Neural cell (in vitro differentiated cells): ENCODE data around the gene RNU6-1. TPM values are rescaled to one million over a fixed set of nuclear protein-coding genes. Genes with fewer than 3 reads are reported as not detected.

Source experiments
- H2AFZ ChIP-seq: fragments of 200-600, 300-800 bp; sonication (generic), shearing (Covaris generic); 2 replicates; pipeline ENCODE4 v1.6.0; 2014; ENCODE audit warnings: low read depth, mild to moderate bottlenecking, antibody characterized with exemption, low read length, moderate library complexity
- H3F3A ChIP-seq: fragments of 200-600 bp; shearing (Covaris generic); 2 replicates; pipeline ENCODE4 v1.6.1; 2016; ENCODE audit warnings: mild to moderate bottlenecking, moderate library complexity, mixed read lengths, antibody characterized with exemption, low read length; ENCODE audit not compliant: insufficient read depth, poor library complexity, severe bottlenecking
- H3K27ac ChIP-seq: fragments of 200-600, 300-800 bp; sonication (generic), shearing (Covaris generic); 2 replicates; pipeline ENCODE4 v1.5.1; 2014; ENCODE audit warnings: mild to moderate bottlenecking, low read length, moderate library complexity
- H3K27me3 ChIP-seq: fragments of 300-800, 200-600 bp; sonication (generic), shearing (Covaris generic); 2 replicates; pipeline ENCODE4 v1.6.0; 2014; ENCODE audit warnings: mild to moderate bottlenecking, low read depth, low read length, moderate library complexity; ENCODE audit not compliant: insufficient read depth
- H3K36me3 ChIP-seq: fragments of 300-800, 200-600 bp; sonication (generic), shearing (Covaris generic); 2 replicates; pipeline ENCODE4 v1.5.1; 2014; ENCODE audit warnings: mild to moderate bottlenecking, antibody characterized with exemption, low read length, moderate library complexity; ENCODE audit not compliant: insufficient read depth
- H3K4me2 ChIP-seq: fragments of 300-800, 200-600 bp; sonication (generic), shearing (Covaris generic); 2 replicates; pipeline ENCODE4 v1.6.0; 2014; ENCODE audit warnings: mild to moderate bottlenecking, low read length
- H3K4me3 ChIP-seq: fragments of 300-800, 200-600 bp; sonication (generic), shearing (Covaris generic); 2 replicates; pipeline ENCODE4 v1.5.1; 2014; ENCODE audit warnings: mild to moderate bottlenecking, low read length, moderate library complexity
- H3K79me2 ChIP-seq: fragments of 200-600 bp; shearing (Covaris generic); replicated peaks from 2 replicates; pipeline ENCODE4 v1.6.0; 2014; ENCODE audit warnings: mild to moderate bottlenecking, low read length, moderate library complexity; ENCODE audit not compliant: insufficient read depth
- H3K9ac ChIP-seq: fragments of 300-800, 200-600 bp; sonication (generic), shearing (Covaris generic); 2 replicates; pipeline ENCODE4 v1.6.1; 2016; ENCODE audit warnings: mild to moderate bottlenecking, low read length, mixed read lengths
- H3K9me2 ChIP-seq: fragments of 200-600 bp; shearing (Covaris generic); 2 replicates; pipeline ENCODE4 v1.6.1; 2016; ENCODE audit warnings: mild to moderate bottlenecking, low read length, mixed read lengths; ENCODE audit not compliant: insufficient read depth
- H3K9me3 ChIP-seq: fragments of 200-600, 300-800 bp; sonication (generic), shearing (Covaris generic); 2 replicates; pipeline ENCODE4 v1.6.1; 2016; ENCODE audit warnings: mild to moderate bottlenecking, mixed run types, low read length, moderate library complexity, mixed read lengths
- H4K20me1 ChIP-seq: fragments of 200-600 bp; shearing (Covaris generic); 2 replicates; pipeline ENCODE4 v1.6.1; 2016; ENCODE audit warnings: mild to moderate bottlenecking, mixed run types; ENCODE audit not compliant: insufficient read depth
- CTCF ChIP-seq: fragments of 450-650 bp; IDR thresholded peaks from 2 replicates; pipeline ENCODE4 v1.5.1; 2014; ENCODE audit warnings: antibody characterized with exemption, mild to moderate bottlenecking, moderate library complexity; ENCODE audit not compliant: poor library complexity, severe bottlenecking
- EP300 ChIP-seq: fragments of 450-650 bp; conservative IDR thresholded peaks from 2 replicates; pipeline ENCODE4 v1.6.1; 2014; ENCODE audit warnings: antibody characterized with exemption, mild to moderate bottlenecking, moderate library complexity; ENCODE audit not compliant: poor library complexity, severe bottlenecking
- EZH2 ChIP-seq: fragments of 200-600, 300-800 bp; shearing (Covaris generic), sonication (generic); IDR thresholded peaks from 2 replicates; pipeline ENCODE4 v1.6.1; 2014; ENCODE audit warnings: antibody characterized with exemption, low read length, borderline replicate concordance, mild to moderate bottlenecking; ENCODE audit not compliant: insufficient read depth, poor library complexity, severe bottlenecking
- MXI1 ChIP-seq: fragments of 450-650 bp; conservative IDR thresholded peaks from 2 replicates; pipeline ENCODE4 v1.6.1; 2014; ENCODE audit warnings: antibody characterized with exemption, mild to moderate bottlenecking; ENCODE audit not compliant: poor library complexity, severe bottlenecking
- POLR2AphosphoS5 ChIP-seq: IDR thresholded peaks from 2 replicates; pipeline ENCODE4 v1.6.1; 2012
- RAD21 ChIP-seq: fragments of 450-650 bp; conservative IDR thresholded peaks from 2 replicates; pipeline ENCODE4 v1.6.1; 2014; ENCODE audit warnings: antibody characterized with exemption, mild to moderate bottlenecking, moderate library complexity
- REST ChIP-seq: IDR thresholded peaks from 2 replicates; pipeline ENCODE4 v1.6.1; 2012; ENCODE audit warnings: borderline replicate concordance
- SMC3 ChIP-seq: fragments of 450-650 bp; conservative IDR thresholded peaks from 2 replicates; pipeline ENCODE4 v1.6.1; 2014; ENCODE audit warnings: antibody characterized with exemption, mild to moderate bottlenecking, moderate library complexity; ENCODE audit not compliant: poor library complexity
- TAF1 ChIP-seq: IDR thresholded peaks from 2 replicates; pipeline ENCODE4 v1.6.1; 2012; ENCODE audit warnings: low read depth
- polyA plus RNA-seq: library from polyadenylated mRNA; depleted of rRNA; stranded (reverse); fragments of >200 nt; gene quantifications from 2 replicates; pipeline ENCODE4 v1.2.3, GENCODE V29; 2014

RNU6-1 gene
- polyA plus RNA-seq, 1 donor from 2014 or later: not detected

DNA sequence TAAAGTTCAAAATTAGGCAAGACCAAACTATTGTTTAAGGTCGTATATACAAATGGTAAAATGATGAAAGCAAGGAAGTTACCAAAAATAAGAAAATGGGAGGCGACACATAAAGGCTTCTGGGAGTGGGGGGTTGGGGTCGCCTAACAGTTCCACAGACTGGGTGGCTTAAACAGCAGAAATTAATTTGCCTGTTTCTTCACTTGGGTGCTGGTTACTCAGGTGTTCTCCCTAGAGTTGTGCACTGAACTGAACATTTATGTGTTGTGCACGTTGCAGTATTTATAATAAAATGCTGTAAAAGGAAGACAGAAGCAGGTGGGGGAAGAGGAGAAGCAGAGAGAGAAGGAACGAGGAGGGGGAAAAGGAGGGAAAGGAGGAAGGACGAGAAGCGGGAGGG is 10.5 kb upstream of the RNU6-1 start:
- TF ChIP-seq SMC3: no peak
- no peak for TF ChIP-seq POLR2AphosphoS5
- TF ChIP-seq CTCF: no peak
- no peak for TF ChIP-seq TAF1
- TF ChIP-seq REST: no peak
- TF ChIP-seq RAD21: no peak
- TF ChIP-seq EZH2: no peak
- TF ChIP-seq MXI1: no peak
- TF ChIP-seq EP300: no peak

GRCh38 chr15:67849538-67849937 is 9.7 kb upstream of the RNU6-1 start:
- no peak for TF ChIP-seq EZH2
- TF ChIP-seq POLR2AphosphoS5: no peak
- TF ChIP-seq REST: no peak
- TF ChIP-seq CTCF: no peak
- TF ChIP-seq SMC3: no peak
- no peak for TF ChIP-seq TAF1
- TF ChIP-seq EP300: no peak
- no peak for TF ChIP-seq MXI1
- no peak for TF ChIP-seq RAD21
- Histone ChIP-seq H3K4me3 (no peak overlapping the region), H3K36me3 (no peaks in the 10 kb centered on the region), H3K27me3 (no peaks in the 10 kb centered on the region), H3K9ac (no peak overlapping the region), H4K20me1 (no peaks in the 10 kb centered on the region), H3K9me2 (no peaks in the 10 kb centered on the region), H3F3A (no peaks in the 10 kb centered on the region), H3K79me2 (no peaks in the 10 kb centered on the region), H2AFZ (no peak overlapping the region), H3K4me2 (no peak overlapping the region), H3K27ac (no peak overlapping the region), H3K9me3 (no peaks in the 10 kb centered on the region)

More for the DNA sequence above, 10.5 kb upstream of the RNU6-1 start:
- H3K27me3 ChIP-seq: no peaks in the 10 kb centered on the region
- no peaks in the 10 kb centered on the region for H3F3A ChIP-seq
- no peak overlapping the region for H3K4me2 ChIP-seq
- H3K9ac ChIP-seq: no peak overlapping the region
- H2AFZ ChIP-seq: no peak overlapping the region
- no peaks in the 10 kb centered on the region for H3K9me3 ChIP-seq
- no peak overlapping the region for H3K4me3 ChIP-seq
- no peaks in the 10 kb centered on the region for H3K9me2 ChIP-seq
- H3K36me3 ChIP-seq: no peaks in the 10 kb centered on the region
- no peaks in the 10 kb centered on the region for H3K79me2 ChIP-seq
- H3K27ac ChIP-seq: no peak overlapping the region
- no peaks in the 10 kb centered on the region for H4K20me1 ChIP-seq
